OCI-LY1 (cell line): ENCODE data around the gene SLC4A1.

Experiments used
- H2AFZ ChIP-seq: fragments of 200-600 bp; sonication (generic), shearing (Covaris generic); 2 replicates; pipeline ENCODE4 v1.6.0; 2014; ENCODE audit warnings: antibody characterized with exemption, mild to moderate bottlenecking, low read length
- H3F3A ChIP-seq: fragments of 200-600 bp; sonication (generic), shearing (Covaris generic); 2 replicates; pipeline ENCODE4 v1.6.0; 2014; ENCODE audit warnings: mild to moderate bottlenecking, antibody characterized with exemption, low read length, moderate library complexity; ENCODE audit not compliant: insufficient read depth
- H3K27ac ChIP-seq: fragments of 200-600 bp; sonication (generic); 2 replicates; pipeline ENCODE4 v1.5.1; 2014; ENCODE audit warnings: low read length, mixed run types, mild to moderate bottlenecking, low read depth; ENCODE audit not compliant: poor library complexity, severe bottlenecking
- H3K27me3 ChIP-seq: fragments of 200-600 bp; sonication (generic); 2 replicates; pipeline ENCODE4 v1.6.0; 2014; ENCODE audit warnings: antibody characterized with exemption, mild to moderate bottlenecking, low read length, moderate library complexity; ENCODE audit not compliant: insufficient read depth
- H3K36me3 ChIP-seq: fragments of 200-600 bp; sonication (generic); 2 replicates; pipeline ENCODE4 v1.6.1; 2014; ENCODE audit warnings: mild to moderate bottlenecking, antibody characterized with exemption, low read length, moderate library complexity, mixed read lengths; ENCODE audit not compliant: insufficient read depth
- H3K4me1 ChIP-seq: fragments of 200-600 bp; sonication (generic); 2 replicates; pipeline ENCODE4 v1.5.1; 2014; ENCODE audit warnings: mild to moderate bottlenecking, low read length, moderate library complexity; ENCODE audit not compliant: insufficient read depth, severe bottlenecking
- H3K4me2 ChIP-seq: fragments of 200-600 bp; sonication (generic), shearing (Covaris generic); 2 replicates; pipeline ENCODE4 v1.6.1; 2014; ENCODE audit warnings: low read length
- H3K4me3 ChIP-seq: fragments of 200-600 bp; sonication (generic); 2 replicates; pipeline ENCODE4 v1.5.1; 2014; ENCODE audit warnings: low read length, low read depth, mild to moderate bottlenecking, mixed read lengths; ENCODE audit not compliant: poor library complexity, severe bottlenecking
- H3K79me2 ChIP-seq: fragments of 200-600 bp; shearing (Covaris generic); 2 replicates; pipeline ENCODE4 v1.6.1; 2016; ENCODE audit warnings: mixed run types, low read length, mixed read lengths; ENCODE audit not compliant: insufficient read depth
- H3K9ac ChIP-seq: fragments of 200-600 bp; sonication (generic), shearing (Covaris generic); 2 replicates; pipeline ENCODE4 v1.6.1; 2014; ENCODE audit warnings: mild to moderate bottlenecking, low read length, mixed read lengths
- H3K9me2 ChIP-seq: fragments of 200-600 bp; sonication (generic), shearing (Covaris generic); 2 replicates; pipeline ENCODE4 v1.6.1; 2014; ENCODE audit warnings: low read depth, mild to moderate bottlenecking, low read length, mixed read lengths
- H3K9me3 ChIP-seq: fragments of 200-600 bp; shearing (Covaris generic); 2 replicates; pipeline ENCODE4 v1.6.1; 2014; ENCODE audit warnings: low read length, mixed read lengths
- H4K20me1 ChIP-seq: fragments of 200-600 bp; sonication (generic), shearing (Covaris generic); 2 replicates; pipeline ENCODE4 v1.6.0; 2016; ENCODE audit warnings: mild to moderate bottlenecking, low read length; ENCODE audit not compliant: insufficient read depth
- CTCF ChIP-seq: fragments of 200-600 bp; sonication (generic), shearing (Covaris generic); IDR thresholded peaks from 2 replicates; pipeline ENCODE4 v1.5.1; 2017; ENCODE audit warnings: mild to moderate bottlenecking, antibody characterized with exemption, low read length, moderate library complexity, mixed read lengths
- EZH2 ChIP-seq: fragments of 200-600 bp; sonication (generic), shearing (Covaris generic); IDR thresholded peaks from 2 replicates; pipeline ENCODE4 v1.8.0; 2017; ENCODE audit warnings: borderline replicate concordance, mixed run types, mild to moderate bottlenecking, antibody characterized with exemption, low read length, moderate library complexity, mixed read lengths

Gene SLC4A1

GRCh38 chr17:44230140-44230539 is 37.8 kb downstream of the SLC4A1 start:
- Histone ChIP-seq H3K4me1 (no peaks in the 10 kb centered on the region), H3K27ac (no peak overlapping the region), H2AFZ (no peak overlapping the region), H3K9ac (no peak overlapping the region), H3F3A (no peaks in the 10 kb centered on the region), H3K36me3 (no peaks in the 10 kb centered on the region), H3K4me2 (no peak overlapping the region), H3K79me2 (no peaks in the 10 kb centered on the region), H3K4me3 (no peak overlapping the region), H3K9me3 (no peaks in the 10 kb centered on the region), H4K20me1 (no peaks in the 10 kb centered on the region), H3K9me2 (no peaks in the 10 kb centered on the region), H3K27me3 (no peaks in the 10 kb centered on the region)
- TF ChIP-seq CTCF (no peak), EZH2 (no peak)

DNA sequence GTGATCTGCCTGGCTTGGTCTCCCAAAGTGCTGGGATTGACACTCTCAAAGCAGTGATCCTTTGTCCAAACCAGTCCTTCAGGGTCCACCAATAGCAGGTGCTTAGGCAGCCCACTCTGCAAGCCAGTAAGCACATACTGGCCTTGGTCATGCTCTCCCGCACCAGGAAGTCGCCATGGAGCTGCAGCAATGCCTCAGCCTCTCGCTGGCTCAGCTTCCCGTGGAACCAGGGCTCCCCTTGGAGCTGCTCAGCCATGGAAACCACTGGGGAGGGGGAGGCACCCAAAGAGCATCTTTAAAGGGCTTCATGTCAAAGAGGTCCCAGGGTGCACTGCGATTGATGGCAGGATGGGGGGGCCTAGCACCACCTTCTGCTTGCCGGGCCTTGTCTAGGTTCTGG is 38.8 kb downstream of the SLC4A1 start:
- Histone ChIP-seq H4K20me1 (no peaks in the 10 kb centered on the region), H2AFZ (no peak overlapping the region), H3K9me3 (no peaks in the 10 kb centered on the region), H3K4me2 (no peak overlapping the region), H3K27me3 (no peaks in the 10 kb centered on the region), H3F3A (no peaks in the 10 kb centered on the region), H3K36me3 (no peaks in the 10 kb centered on the region; the same call in 1 of the 2 replicates), H3K4me3 (no peak overlapping the region), H3K9me2 (no peaks in the 10 kb centered on the region), H3K9ac (no peak overlapping the region), H3K4me1 (no peaks in the 10 kb centered on the region), H3K27ac (no peak overlapping the region), H3K79me2 (no peaks in the 10 kb centered on the region)
- TF ChIP-seq EZH2 (no peak), CTCF (no peak)

DNA sequence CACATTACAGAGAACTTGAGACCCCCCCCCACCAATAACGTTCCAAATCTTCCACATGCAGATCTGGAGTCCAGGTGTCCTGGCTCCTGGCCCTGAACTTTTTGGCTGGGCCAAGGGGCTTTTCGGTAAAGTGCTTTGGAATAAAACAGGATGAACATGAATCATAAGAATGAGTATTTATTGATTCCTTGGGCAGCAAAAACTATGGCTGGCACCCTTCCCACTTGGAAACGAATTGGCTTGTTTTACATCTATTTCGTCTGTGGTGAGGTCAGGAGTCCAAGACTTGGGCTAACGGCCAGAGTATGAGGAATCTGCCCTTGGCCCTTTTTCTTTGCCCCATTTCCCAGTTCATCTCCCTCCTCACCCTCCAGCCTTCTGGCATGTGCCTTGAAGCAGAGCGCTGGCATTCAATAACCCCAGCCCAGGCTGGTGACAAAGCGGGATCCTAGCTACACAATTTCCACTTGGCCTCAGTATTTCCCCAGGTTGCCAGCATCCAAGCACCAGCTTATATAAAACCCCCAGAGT is 44.3 kb downstream of the SLC4A1 start:
- Histone ChIP-seq H3K4me1 (peaks cover 11% of the 10 kb centered on the region), H3F3A (no peaks in the 10 kb centered on the region), H3K27ac (no peak overlapping the region), H3K27me3 (no peaks in the 10 kb centered on the region), H3K36me3 (no peaks in the 10 kb centered on the region; the same call in 1 of the 2 replicates), H3K9ac (no peak overlapping the region), H3K4me3 (no peak overlapping the region), H4K20me1 (no peaks in the 10 kb centered on the region), H3K9me3 (no peaks in the 10 kb centered on the region), H3K79me2 (no peaks in the 10 kb centered on the region), H2AFZ (no peak overlapping the region), H3K4me2 (no peak overlapping the region), H3K9me2 (no peaks in the 10 kb centered on the region)
- TF ChIP-seq CTCF, result no peak
- TF ChIP-seq EZH2, result no peak
